ENCODE measurements around the gene CC2D1A.

The CC2D1A gene

GRCh38 chr19:13937479-13938300 lies 31.7 kb downstream of the CC2D1A start:
- H3K27ac Mint-ChIP-seq (ENCODE audit: low read depth), result no peak overlapping the region
- ATAC-seq (replicated peaks; ENCODE audit: extremely low read depth, poor library complexity, severe bottlenecking) (no peak), DNase-seq (ENCODE audit: low spot score in 2 of 2) (no peak)
- H3K9me3 Mint-ChIP-seq, result no peaks in the 10 kb centered on the region
- H3K4me1 Mint-ChIP-seq, result peaks cover 6% of the 10 kb centered on the region
- H3K36me3 Mint-ChIP-seq (ENCODE audit: insufficient read depth), result peaks cover 1% of the 10 kb centered on the region
- H3K27me3 Mint-ChIP-seq, result no peaks in the 10 kb centered on the region
- no peak overlapping the region for H3K4me3 Mint-ChIP-seq

DNA sequence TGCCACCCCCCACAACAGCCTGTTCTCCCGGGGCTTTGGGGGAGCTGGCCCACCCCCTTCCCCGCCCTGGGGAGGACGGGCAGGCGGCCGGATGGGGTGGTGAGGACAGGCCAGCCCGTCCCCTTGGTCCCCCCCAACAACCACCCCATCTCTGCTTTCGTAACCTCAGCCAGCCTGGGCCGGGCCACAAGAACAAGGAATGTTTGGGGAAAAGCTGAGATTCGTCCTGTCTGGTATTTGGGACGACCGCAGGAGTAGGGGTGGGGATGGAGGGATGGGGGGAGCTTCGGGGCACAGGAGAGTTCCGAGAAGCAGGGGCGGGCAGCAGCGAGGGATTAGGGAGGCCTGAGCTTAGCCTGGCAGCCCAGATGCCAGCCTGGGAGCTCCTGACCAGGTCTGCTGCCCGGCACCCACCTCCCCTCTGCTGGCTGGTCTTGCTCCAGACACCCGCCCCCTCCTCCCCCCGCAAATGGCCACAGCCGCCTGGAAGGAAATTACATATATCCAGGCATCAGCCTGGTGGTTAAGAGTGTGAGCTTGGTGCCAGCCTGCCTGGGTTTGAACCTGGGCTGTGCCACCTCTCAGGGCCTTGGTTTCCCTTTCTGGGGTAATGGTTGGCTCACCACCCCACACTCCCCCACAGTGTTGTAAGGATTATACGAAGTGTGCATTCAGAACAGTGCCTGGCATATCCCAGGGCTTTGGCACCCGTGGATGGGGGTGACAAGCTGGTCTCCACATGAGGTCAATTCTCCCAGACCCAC lies 32.5 kb downstream of the CC2D1A start, which contains the start of gene PODNL1:
Gene PODNL1, minus strand, starts transcription at position 117 of the 764 bp plus-strand sequence. CDS start 236 bp downstream, outside the sequence.
- Mint-ChIP-seq H3K4me3 (no peak within 1 kb of the TSS), H3K4me1 (peaks cover 6% of the 10 kb centered on the region), H3K27ac (ENCODE audit: low read depth) (no peak within 1 kb of the TSS), H3K9me3 (no peaks in the 10 kb centered on the region), H3K27me3 (no peaks in the 10 kb centered on the region), H3K36me3 (ENCODE audit: insufficient read depth) (peaks cover 1% of the 10 kb centered on the region)
- DNase-seq (ENCODE audit: low spot score in 2 of 2) (no peak), ATAC-seq (replicated peaks; ENCODE audit: extremely low read depth, poor library complexity, severe bottlenecking) (no peak)

- Mint-ChIP-seq H3K27ac (ENCODE audit: low read depth) (no peak overlapping the region), H3K36me3 (ENCODE audit: insufficient read depth) (peaks cover 1% of the 10 kb centered on the region), H3K9me3 (no peaks in the 10 kb centered on the region), H3K4me1 (no peaks in the 10 kb centered on the region), H3K27me3 (no peaks in the 10 kb centered on the region), H3K4me3 (no peak overlapping the region)
- ATAC-seq (replicated peaks; ENCODE audit: extremely low read depth, poor library complexity, severe bottlenecking) (no peak), DNase-seq (ENCODE audit: low spot score in 2 of 2) (no peak)
Measured at GRCh38 chr19:13942023-13942684, 36.2 kb downstream of the CC2D1A start.

DNA sequence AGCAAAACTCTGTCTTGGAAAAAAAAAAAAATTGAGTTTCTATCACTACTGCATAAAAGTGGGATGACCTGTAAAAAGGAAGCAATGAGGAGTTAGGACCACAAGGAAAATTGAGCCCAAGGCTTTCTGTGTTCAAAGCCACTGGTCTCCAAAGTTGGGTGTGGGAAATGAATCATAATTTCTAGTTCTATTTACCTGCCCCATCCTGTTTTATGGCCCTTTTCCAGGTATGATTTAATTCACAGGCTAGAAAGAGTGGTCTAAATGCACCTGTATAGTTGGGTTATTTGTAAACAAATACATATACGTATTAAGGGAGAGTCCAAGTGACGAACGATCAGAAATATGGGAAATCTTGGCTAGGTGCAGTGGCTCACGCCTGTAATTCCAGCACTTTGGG lies 40.4 kb downstream of the CC2D1A start:
- Mint-ChIP-seq H3K9me3 (no peaks in the 10 kb centered on the region), H3K4me3 (no peak overlapping the region), H3K27ac (ENCODE audit: low read depth) (no peak overlapping the region), H3K27me3 (no peaks in the 10 kb centered on the region), H3K36me3 (ENCODE audit: insufficient read depth) (no peaks in the 10 kb centered on the region), H3K4me1 (no peaks in the 10 kb centered on the region)
- no peak for ATAC-seq (replicated peaks; ENCODE audit: extremely low read depth, poor library complexity, severe bottlenecking)
- no peak for DNase-seq (ENCODE audit: low spot score in 2 of 2)

DNA sequence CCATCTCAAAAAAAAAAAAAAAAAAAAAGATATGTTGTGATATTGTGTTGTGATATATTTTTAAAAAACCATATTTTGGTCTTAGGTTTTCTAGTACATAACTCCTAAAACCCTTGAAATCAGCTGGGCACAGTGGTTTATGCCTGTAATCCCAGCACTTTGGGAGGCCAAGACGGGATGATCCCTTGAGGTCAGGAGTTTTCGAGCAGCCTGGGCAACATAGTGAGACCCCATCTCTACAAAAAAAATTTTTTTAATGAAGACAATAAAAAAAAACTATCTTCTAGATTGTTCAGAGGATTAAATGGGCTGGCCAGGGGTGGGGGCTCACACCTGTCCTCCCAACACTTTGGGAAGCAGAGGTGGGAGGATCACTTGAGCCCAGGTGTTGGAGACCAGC lies 45.0 kb downstream of the CC2D1A start:
- Mint-ChIP-seq H3K36me3 (ENCODE audit: insufficient read depth) (peaks cover 13% of the 10 kb centered on the region), H3K4me1 (peaks cover 23% of the 10 kb centered on the region), H3K27ac (ENCODE audit: low read depth) (no peak overlapping the region), H3K27me3 (no peaks in the 10 kb centered on the region), H3K4me3 (no peak overlapping the region), H3K9me3 (no peaks in the 10 kb centered on the region)
- ATAC-seq (replicated peaks; ENCODE audit: extremely low read depth, poor library complexity, severe bottlenecking) (no peak), DNase-seq (ENCODE audit: low spot score in 2 of 2) (no peak)

DNA sequence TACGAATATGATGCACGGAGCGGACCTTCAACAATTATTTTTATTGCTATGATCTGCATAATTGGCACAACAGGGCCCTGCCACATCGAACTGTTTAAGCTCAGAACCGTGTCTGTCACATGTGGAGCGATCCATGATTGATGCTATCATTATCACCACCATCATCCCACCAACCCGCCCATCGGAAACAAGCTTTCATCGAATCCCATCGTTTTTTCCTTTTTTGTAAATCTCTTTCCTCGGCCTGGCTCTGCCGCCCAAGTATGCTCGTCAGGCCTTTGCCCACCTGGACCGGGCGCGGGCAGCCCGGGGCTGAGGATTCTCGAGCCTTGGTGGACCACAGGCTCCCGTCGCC lies 45.8 kb downstream of the CC2D1A start:
- DNase-seq (ENCODE audit: low spot score in 2 of 2), result no peak
- peaks cover 23% of the 10 kb centered on the region for H3K4me1 Mint-ChIP-seq
- H3K9me3 Mint-ChIP-seq, result no peaks in the 10 kb centered on the region
- peak overlapping the region; percentile 97 for H3K4me3 Mint-ChIP-seq
- no peaks in the 10 kb centered on the region for H3K27me3 Mint-ChIP-seq
- peaks cover 13% of the 10 kb centered on the region for H3K36me3 Mint-ChIP-seq (ENCODE audit: insufficient read depth)
- ATAC-seq (replicated peaks; ENCODE audit: extremely low read depth, poor library complexity, severe bottlenecking), result peak; percentile 4
- peak overlapping the region; percentile 97 for H3K27ac Mint-ChIP-seq (ENCODE audit: low read depth)

DNA sequence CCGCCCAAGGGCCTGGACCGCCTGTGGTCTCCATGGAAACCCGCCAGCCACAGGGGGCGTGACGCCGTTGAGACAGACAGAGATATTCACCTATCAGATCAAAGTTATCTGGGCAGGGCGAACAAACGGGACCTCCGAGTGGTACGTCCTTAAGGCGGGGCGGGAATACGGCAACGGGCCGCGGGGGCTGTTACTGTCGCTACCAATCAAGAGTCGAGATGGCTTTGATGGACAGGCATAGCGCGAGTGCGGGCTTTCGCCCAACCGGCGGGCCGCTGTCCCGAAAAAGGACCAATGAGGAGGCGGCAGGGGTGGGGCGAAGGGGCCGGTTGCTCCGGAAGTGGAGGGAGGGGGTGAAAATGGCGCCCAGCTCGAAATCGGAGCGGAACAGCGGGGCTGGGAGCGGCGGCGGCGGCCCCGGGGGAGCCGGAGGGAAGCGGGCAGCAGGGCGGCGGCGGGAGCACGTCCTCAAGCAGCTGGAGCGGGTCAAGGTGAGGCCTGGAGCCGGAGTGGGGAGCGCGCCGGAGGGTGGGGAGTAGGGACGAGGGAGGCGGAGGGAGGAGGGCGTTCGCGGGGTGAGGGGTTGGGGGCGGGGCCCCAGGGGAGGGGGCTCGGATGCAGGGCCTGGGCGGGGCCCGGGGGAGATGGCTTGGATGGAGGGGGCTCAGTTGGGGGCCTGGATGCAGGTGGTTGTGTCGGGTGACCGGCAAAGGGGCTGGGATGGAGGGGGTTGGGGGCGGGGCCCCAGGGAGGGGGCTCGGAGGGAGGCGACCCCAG lies 46.3 kb downstream of the CC2D1A start, which contains the start of gene DCAF15:
Gene DCAF15, plus strand, starts transcription at position 356 of the 777 bp plus-strand sequence. Its CDS starts 4 bp downstream, at position 360.
- Mint-ChIP-seq H3K27ac (ENCODE audit: low read depth) (peak within 1 kb of the TSS; percentile 97), H3K4me1 (peaks cover 23% of the 10 kb centered on the region), H3K9me3 (no peaks in the 10 kb centered on the region), H3K27me3 (no peaks in the 10 kb centered on the region), H3K36me3 (ENCODE audit: insufficient read depth) (peaks cover 15% of the 10 kb centered on the region), H3K4me3 (peak within 1 kb of the TSS; percentile 97)
- ATAC-seq (replicated peaks; ENCODE audit: extremely low read depth, poor library complexity, severe bottlenecking), result peak; percentile 99
- DNase-seq (ENCODE audit: low spot score in 2 of 2), result peak; percentile 95 to 99

GRCh38 chr19:13952931-13953531 lies 47.0 kb downstream of the CC2D1A start:
- ATAC-seq (replicated peaks; ENCODE audit: extremely low read depth, poor library complexity, severe bottlenecking) (no peak), DNase-seq (ENCODE audit: low spot score in 2 of 2) (peak in 1 of 2 donors; percentile 15)
- Mint-ChIP-seq H3K9me3 (no peaks in the 10 kb centered on the region), H3K36me3 (ENCODE audit: insufficient read depth) (peaks cover 19% of the 10 kb centered on the region), H3K4me3 (peak overlapping the region; percentile 97), H3K27me3 (no peaks in the 10 kb centered on the region), H3K27ac (ENCODE audit: low read depth) (peak overlapping the region; percentile 97), H3K4me1 (peaks cover 23% of the 10 kb centered on the region)

DNA sequence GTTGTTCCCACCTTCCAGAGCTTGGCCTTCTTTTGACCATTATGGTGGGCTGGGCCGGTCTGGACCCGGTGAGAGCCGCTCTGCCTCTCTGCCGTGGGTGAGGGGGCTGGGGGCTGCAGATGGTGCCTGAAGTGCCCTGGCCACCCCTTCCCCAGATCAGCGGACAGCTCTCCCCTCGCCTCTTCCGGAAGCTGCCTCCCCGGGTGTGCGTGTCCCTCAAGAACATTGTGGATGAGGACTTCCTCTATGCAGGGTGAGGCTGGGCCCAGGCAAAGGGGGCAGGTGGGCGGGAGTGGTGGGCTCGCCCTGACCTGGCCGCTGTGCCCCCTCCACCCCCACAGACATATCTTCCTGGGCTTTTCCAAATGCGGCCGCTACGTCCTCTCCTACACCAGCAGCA lies 48.2 kb downstream of the CC2D1A start:
- peak overlapping the region; percentile 97 for H3K4me3 Mint-ChIP-seq
- H3K27me3 Mint-ChIP-seq, result no peaks in the 10 kb centered on the region
- no peak for ATAC-seq (replicated peaks; ENCODE audit: extremely low read depth, poor library complexity, severe bottlenecking)
- no peak overlapping the region for H3K27ac Mint-ChIP-seq (ENCODE audit: low read depth)
- H3K9me3 Mint-ChIP-seq, result no peaks in the 10 kb centered on the region
- peaks cover 27% of the 10 kb centered on the region for H3K36me3 Mint-ChIP-seq (ENCODE audit: insufficient read depth)
- H3K4me1 Mint-ChIP-seq, result peaks cover 23% of the 10 kb centered on the region
- no peak for DNase-seq (ENCODE audit: low spot score in 2 of 2)

GRCh38 chr19:13955662-13956364 lies 49.8 kb downstream of the CC2D1A start:
- peaks cover 29% of the 10 kb centered on the region for H3K36me3 Mint-ChIP-seq (ENCODE audit: insufficient read depth)

DNA sequence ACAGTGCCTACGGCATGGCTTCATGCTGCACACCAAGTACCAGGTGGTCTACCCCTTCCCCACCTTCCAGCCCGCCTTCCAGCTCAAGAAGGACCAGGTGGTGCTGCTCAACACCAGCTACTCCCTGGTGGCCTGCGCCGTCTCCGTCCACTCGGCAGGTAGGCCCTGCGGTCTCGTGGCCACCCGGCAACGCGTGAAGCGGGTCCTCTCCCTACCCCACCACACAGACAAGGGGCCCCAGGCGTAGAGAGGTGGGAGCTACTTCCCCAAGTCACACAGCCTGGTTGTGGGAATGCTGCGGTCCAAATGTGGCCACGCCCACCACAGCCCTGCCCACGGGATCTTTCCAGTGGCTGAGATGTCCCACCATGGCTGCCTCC lies 50.4 kb downstream of the CC2D1A start:
- Mint-ChIP-seq H3K9me3 (no peaks in the 10 kb centered on the region), H3K27me3 (no peaks in the 10 kb centered on the region), H3K27ac (ENCODE audit: low read depth) (no peak overlapping the region), H3K36me3 (ENCODE audit: insufficient read depth) (peaks cover 34% of the 10 kb centered on the region), H3K4me3 (no peak overlapping the region), H3K4me1 (peaks cover 23% of the 10 kb centered on the region)
- ATAC-seq (replicated peaks; ENCODE audit: extremely low read depth, poor library complexity, severe bottlenecking), result no peak
- no peak for DNase-seq (ENCODE audit: low spot score in 2 of 2)

More at GRCh38 chr19:13955662-13956364, 49.8 kb downstream of the CC2D1A start:
- Mint-ChIP-seq H3K27me3 (no peaks in the 10 kb centered on the region), H3K4me1 (peaks cover 23% of the 10 kb centered on the region), H3K9me3 (no peaks in the 10 kb centered on the region), H3K27ac (ENCODE audit: low read depth) (no peak overlapping the region), H3K4me3 (no peak overlapping the region)
- ATAC-seq (replicated peaks; ENCODE audit: extremely low read depth, poor library complexity, severe bottlenecking) (no peak), DNase-seq (ENCODE audit: low spot score in 2 of 2) (no peak)
